Measurements from ENCODE around the gene CAPN13.

DNA sequence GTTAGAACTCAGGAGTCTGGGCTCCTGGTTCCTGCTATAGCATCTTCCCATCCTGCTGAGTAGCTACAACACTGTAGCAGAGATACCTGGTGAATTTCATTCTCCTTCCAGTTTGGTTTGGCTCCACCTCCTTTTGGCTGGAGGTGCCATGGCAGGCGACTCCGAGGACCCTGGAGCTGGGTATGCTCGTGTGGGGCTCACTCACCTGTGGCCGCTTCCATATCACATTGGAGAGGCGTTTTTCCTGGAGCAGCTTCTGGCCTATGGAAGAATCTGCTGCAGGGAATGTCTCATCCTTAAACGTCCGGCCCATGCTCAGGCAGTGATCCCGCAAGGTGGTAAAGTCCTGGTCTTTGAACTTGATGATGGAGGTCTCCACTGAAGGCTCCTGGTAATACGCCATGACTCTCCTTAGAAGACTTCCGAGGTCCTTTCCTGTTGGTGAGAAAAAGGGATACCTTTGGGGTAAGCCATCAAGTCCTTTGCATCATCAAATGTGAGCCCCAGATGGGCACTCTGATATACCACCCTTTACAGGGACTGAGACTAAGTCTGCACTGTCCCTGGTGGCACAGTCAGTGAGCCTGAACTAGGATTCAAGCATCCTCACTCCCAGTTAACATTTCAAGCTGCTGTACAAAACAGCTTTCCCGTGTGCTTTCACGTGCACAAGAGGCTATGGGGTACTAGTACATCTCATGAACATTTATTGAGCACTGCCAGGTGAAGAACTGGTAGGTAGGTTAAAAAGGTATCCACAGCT is 20.1 kb downstream of the CAPN13 start:
- TF ChIP-seq, protein P1, sequence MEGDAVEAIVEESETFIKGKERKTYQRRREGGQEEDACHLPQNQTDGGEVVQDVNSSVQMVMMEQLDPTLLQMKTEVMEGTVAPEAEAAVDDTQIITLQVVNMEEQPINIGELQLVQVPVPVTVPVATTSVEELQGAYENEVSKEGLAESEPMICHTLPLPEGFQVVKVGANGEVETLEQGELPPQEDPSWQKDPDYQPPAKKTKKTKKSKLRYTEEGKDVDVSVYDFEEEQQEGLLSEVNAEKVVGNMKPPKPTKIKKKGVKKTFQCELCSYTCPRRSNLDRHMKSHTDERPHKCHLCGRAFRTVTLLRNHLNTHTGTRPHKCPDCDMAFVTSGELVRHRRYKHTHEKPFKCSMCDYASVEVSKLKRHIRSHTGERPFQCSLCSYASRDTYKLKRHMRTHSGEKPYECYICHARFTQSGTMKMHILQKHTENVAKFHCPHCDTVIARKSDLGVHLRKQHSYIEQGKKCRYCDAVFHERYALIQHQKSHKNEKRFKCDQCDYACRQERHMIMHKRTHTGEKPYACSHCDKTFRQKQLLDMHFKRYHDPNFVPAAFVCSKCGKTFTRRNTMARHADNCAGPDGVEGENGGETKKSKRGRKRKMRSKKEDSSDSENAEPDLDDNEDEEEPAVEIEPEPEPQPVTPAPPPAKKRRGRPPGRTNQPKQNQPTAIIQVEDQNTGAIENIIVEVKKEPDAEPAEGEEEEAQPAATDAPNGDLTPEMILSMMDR (IDR thresholded peaks at IDR 0.05) = no peak
- TF ChIP-seq POLR2A (IDR thresholded peaks at IDR 0.05) = no peak

Measured in heart left ventricle (tissue), 13 donors.